NCI-H748 treated with DMSO at 0.1 percent for 48 hours (cell line): ENCODE data around the gene CTSZ.
"Not testable (repeated sequence)": the region's sequence is repeated elsewhere in the genome, so short reads cannot be mapped to it uniquely, and the experiment has no call there.

Source experiments
- DNase-seq: peaks from one replicate; lab custom pipeline; 2025; lab: John Stamatoyannopoulos, UW

The CTSZ gene

GRCh38 chr20:58996226-58996611 is 10.8 kb downstream of the CTSZ start:
- no peak for DNase-seq

GRCh38 chr20:58995461-58996225 is 11.4 kb downstream of the CTSZ start:
- DNase-seq, result no peak

GRCh38 chr20:58994390-58995159 is 12.5 kb downstream of the CTSZ start:
- no peak for DNase-seq

- DNase-seq, result no peak
Measured at GRCh38 chr20:58993332-58994248, 13.5 kb downstream of the CTSZ start.

GRCh38 chr20:58992911-58993310 is 14.1 kb downstream of the CTSZ start:
- no peak for DNase-seq

GRCh38 chr20:58991715-58992114 is 15.3 kb downstream of the CTSZ start:
- no peak for DNase-seq

GRCh38 chr20:58990651-58991445 is 16.2 kb downstream of the CTSZ start:
- no peak for DNase-seq

GRCh38 chr20:58989196-58989595 is 17.9 kb downstream of the CTSZ start:
- no peak for DNase-seq

- DNase-seq, result no peak
Measured at GRCh38 chr20:58988565-58988882, 18.5 kb downstream of the CTSZ start.

- no peak for DNase-seq
Measured at GRCh38 chr20:58987790-58988564, 19.1 kb downstream of the CTSZ start.

GRCh38 chr20:58986968-58987517 is 20.0 kb downstream of the CTSZ start:
- no peak for DNase-seq

GRCh38 chr20:58986286-58986967 is 20.6 kb downstream of the CTSZ start:
- DNase-seq, result no peak

- DNase-seq, result no peak
Measured at GRCh38 chr20:58985656-58986055, 21.4 kb downstream of the CTSZ start.

GRCh38 chr20:58984691-58985090 is 22.4 kb downstream of the CTSZ start:
- DNase-seq, result no peak

- not testable (repeated sequence) for DNase-seq
Measured at GRCh38 chr20:58983115-58983468, 24.0 kb downstream of the CTSZ start.

GRCh38 chr20:58982406-58983114 is 24.5 kb downstream of the CTSZ start:
- DNase-seq, result no peak

GRCh38 chr20:58981628-58982364 is 25.3 kb downstream of the CTSZ start:
- DNase-seq, result no peak

- peak; percentile 47 for DNase-seq
Measured at GRCh38 chr20:58980711-58981627, 26.1 kb downstream of the CTSZ start, which contains the start of gene NELFCD. Gene NELFCD (plus strand): TSS chr20:58981256. CDS start chr20:58981310, 54 bp downstream.
